GM12878 (cell line): ENCODE data around the gene STK10. TPM values are rescaled to one million over a fixed set of nuclear protein-coding genes. Genes with fewer than 3 reads are reported as not detected.
A peak's percentile ranks its signal among the peaks of the same experiment; 100 is the strongest.

Experiments used
- IKZF1 ChIP-seq: fragments of 450-650 bp; conservative IDR thresholded peaks from 2 replicates; pipeline ENCODE4 v1.6.1; 2017; ENCODE audit warnings: antibody characterized with exemption, mild to moderate bottlenecking
- MTA2 ChIP-seq: fragments of 450-650 bp; IDR thresholded peaks from 2 replicates; pipeline ENCODE4 v1.6.1; 2016; ENCODE audit warnings: low read depth, mild to moderate bottlenecking, moderate library complexity
- NFYA ChIP-seq: IDR thresholded peaks from 2 replicates; pipeline ENCODE4 v1.6.1; 2011; ENCODE audit warnings: low read depth, mild to moderate bottlenecking, low read length, improper control_type of control experiment, borderline replicate concordance
- NR2C1 ChIP-seq: fragments of 450-650 bp; IDR thresholded peaks from 2 replicates; pipeline ENCODE4 v1.6.1; 2017; ENCODE audit warnings: antibody characterized with exemption, mild to moderate bottlenecking, moderate library complexity
- RAD51 ChIP-seq: fragments of 450-650 bp; IDR thresholded peaks from 2 replicates; pipeline ENCODE4 v1.6.1; 2016; ENCODE audit warnings: moderate library complexity, mild to moderate bottlenecking, inconsistent platforms
- RUNX3 ChIP-seq: IDR thresholded peaks from 2 replicates; pipeline ENCODE4 v1.6.1; 2012; ENCODE audit warnings: low read length, inconsistent platforms
- SP1 ChIP-seq: IDR thresholded peaks from one replicate; pipeline ENCODE4 v1.6.1; 2011; ENCODE audit warnings: low read depth, low read length
- ZNF384 ChIP-seq: IDR thresholded peaks from 2 replicates; pipeline ENCODE4 v1.6.1; 2012; ENCODE audit warnings: low read depth, mild to moderate bottlenecking, low read length, improper control_type of control experiment, borderline replicate concordance
- polyA plus RNA-seq, 11 experiments: library from polyadenylated mRNA; depleted of rRNA in 4 of 11; unstranded in 6 of 11; stranded (reverse) in 5 of 11; fragments of >200 nt; fragmentation: Nextera tagmentation in 4 of 11; fragmentation: Illumina TruSeq in 1 of 11; extraction: Ambion mirVana in 4 of 11; extraction: Trizol in 1 of 11; gene quantifications; 1 replicate in 1 of 11; 2 replicates in 10 of 11; pipeline versions ENCODE4 v1.2.1 to v1.2.3, GENCODE V29; 2011 to 2016; ENCODE audit warnings: inconsistent platforms in 2 of 11, missing spikeins in 2 of 11, low read depth in 1 of 11
- total RNA-seq, 4 experiments: library from RNA; depleted of rRNA in 3 of 4; stranded (reverse); fragments of >200 nt in 3 of 4; fragmentation: Illumina TruSeq in 1 of 4; extraction: Trizol in 1 of 4; gene quantifications; 2 replicates each; pipeline versions ENCODE4 v1.2.1 to v1.2.3, GENCODE V29; 2013 to 2021
- TF ChIP-seq, protein P1 (sequence below): fragments of 450-650 bp; formaldehyde crosslinking; IDR thresholded peaks from 2 replicates; pipeline ENCODE4 v1.4.0; 2020; ENCODE audit warnings: mild to moderate bottlenecking, moderate library complexity
- TF ChIP-seq, protein P2 (sequence below): IDR thresholded peaks from 2 replicates; pipeline ENCODE4 v1.6.1; 2011; ENCODE audit warnings: low read depth, low read length, improper control_type of control experiment, borderline replicate concordance
- TF ChIP-seq, protein P3 (sequence below): IDR thresholded peaks from 2 replicates; pipeline ENCODE4 v1.6.1; 2012; ENCODE audit warnings: low read length, inconsistent platforms
- TF ChIP-seq, protein P4 (sequence below): fragments of 450-650 bp; IDR thresholded peaks from 2 replicates; pipeline ENCODE4 v1.6.1; 2016; ENCODE audit warnings: mild to moderate bottlenecking
- TF ChIP-seq, protein P5 (sequence below): fragments of 450-650 bp; IDR thresholded peaks from 2 replicates; pipeline ENCODE4 v1.6.1; 2017; ENCODE audit warnings: mild to moderate bottlenecking
- TF ChIP-seq, protein P6 (sequence below), 3 experiments: IDR thresholded peaks in 2 of 3; conservative IDR thresholded peaks in 1 of 3; 2 replicates each; pipeline ENCODE4 v1.5.1; 2011; ENCODE audit warnings: low read depth in 3 of 3, low read length in 3 of 3, mild to moderate bottlenecking in 3 of 3, control low read depth in 2 of 3, moderate library complexity in 2 of 3, inconsistent platforms in 1 of 3, mixed read lengths in 1 of 3; ENCODE audit not compliant: control insufficient read depth in 2 of 3, insufficient read depth in 1 of 3; ENCODE audit errors: extremely low read depth in 1 of 3
- TF ChIP-seq, protein P7 (sequence below): fragments of 450-650 bp; IDR thresholded peaks from 2 replicates; pipeline ENCODE4 v1.6.1; 2014; ENCODE audit warnings: mild to moderate bottlenecking

STK10 gene
- total and polyA plus RNA-seq, 10 of the 15 experiments (the other 5 are each of a cell fraction or from before 2014, with no cell fraction given), result 14.2 to 96.4 (median 50.6) TPM

DNA sequence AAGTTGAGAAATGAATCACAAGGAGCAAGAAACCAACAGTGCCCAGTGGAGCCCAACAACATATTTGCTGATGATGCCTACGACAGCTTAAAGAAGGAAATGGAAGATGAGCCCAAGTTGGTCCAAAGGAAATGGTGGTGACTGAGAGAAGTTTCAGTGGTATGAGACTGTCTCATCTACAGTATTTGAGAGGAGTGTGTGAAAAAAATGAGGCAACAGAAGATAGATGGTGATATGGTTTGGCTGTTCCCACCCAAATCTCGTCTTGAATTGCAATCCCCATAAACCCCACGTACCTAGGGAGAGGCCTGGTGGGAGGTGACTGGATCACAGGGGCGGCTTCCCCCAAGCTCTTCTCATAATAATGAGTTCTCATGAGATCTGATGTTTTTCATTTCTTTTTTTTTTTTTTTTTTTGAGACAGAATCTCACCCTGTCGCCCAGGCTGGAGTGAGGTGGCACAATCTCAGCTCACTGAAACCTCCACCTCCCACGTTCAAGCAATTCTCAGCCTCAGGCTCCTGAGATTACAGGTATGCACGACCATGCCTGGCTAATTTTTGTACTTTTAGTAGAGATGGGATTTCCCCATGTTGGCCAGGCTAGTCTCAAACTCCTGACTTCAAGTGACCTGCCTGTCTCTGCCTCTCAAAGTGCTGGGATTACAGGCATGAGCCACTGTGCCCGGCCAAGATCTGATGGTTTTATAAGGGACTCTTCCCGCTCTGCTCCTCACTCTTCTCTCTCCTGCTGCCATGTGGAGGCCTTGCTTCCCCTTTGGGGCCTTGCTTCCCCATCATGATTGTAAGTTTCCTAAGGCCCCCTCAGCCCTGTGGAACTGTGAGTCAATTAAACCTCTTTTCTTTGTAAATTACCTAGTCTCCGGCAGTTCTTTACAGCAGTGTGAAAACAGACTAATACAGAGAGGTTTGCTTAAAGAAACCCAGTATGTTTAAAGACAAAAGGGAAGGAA is 36.2 kb upstream of the STK10 start (continued):
- TF ChIP-seq, protein P1, sequence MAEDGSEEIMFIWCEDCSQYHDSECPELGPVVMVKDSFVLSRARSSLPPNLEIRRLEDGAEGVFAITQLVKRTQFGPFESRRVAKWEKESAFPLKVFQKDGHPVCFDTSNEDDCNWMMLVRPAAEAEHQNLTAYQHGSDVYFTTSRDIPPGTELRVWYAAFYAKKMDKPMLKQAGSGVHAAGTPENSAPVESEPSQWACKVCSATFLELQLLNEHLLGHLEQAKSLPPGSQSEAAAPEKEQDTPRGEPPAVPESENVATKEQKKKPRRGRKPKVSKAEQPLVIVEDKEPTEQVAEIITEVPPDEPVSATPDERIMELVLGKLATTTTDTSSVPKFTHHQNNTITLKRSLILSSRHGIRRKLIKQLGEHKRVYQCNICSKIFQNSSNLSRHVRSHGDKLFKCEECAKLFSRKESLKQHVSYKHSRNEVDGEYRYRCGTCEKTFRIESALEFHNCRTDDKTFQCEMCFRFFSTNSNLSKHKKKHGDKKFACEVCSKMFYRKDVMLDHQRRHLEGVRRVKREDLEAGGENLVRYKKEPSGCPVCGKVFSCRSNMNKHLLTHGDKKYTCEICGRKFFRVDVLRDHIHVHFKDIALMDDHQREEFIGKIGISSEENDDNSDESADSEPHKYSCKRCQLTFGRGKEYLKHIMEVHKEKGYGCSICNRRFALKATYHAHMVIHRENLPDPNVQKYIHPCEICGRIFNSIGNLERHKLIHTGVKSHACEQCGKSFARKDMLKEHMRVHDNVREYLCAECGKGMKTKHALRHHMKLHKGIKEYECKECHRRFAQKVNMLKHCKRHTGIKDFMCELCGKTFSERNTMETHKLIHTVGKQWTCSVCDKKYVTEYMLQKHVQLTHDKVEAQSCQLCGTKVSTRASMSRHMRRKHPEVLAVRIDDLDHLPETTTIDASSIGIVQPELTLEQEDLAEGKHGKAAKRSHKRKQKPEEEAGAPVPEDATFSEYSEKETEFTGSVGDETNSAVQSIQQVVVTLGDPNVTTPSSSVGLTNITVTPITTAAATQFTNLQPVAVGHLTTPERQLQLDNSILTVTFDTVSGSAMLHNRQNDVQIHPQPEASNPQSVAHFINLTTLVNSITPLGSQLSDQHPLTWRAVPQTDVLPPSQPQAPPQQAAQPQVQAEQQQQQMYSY (CRISPR knock-in tag), result no peak
- TF ChIP-seq SP1 (no peak), RAD51 (no peak), IKZF1 (peak; percentile 48; the same call in 1 of the 2 replicates), MTA2 (peak; percentile 28; the same call in 1 of the 2 replicates), ZNF384 (peak; percentile 62), RUNX3 (peak; percentile 85), NFYA (no peak), NR2C1 (no peak)
- TF ChIP-seq, protein P2, sequence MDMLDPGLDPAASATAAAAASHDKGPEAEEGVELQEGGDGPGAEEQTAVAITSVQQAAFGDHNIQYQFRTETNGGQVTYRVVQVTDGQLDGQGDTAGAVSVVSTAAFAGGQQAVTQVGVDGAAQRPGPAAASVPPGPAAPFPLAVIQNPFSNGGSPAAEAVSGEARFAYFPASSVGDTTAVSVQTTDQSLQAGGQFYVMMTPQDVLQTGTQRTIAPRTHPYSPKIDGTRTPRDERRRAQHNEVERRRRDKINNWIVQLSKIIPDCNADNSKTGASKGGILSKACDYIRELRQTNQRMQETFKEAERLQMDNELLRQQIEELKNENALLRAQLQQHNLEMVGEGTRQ, result no peak
- TF ChIP-seq, protein P3, sequence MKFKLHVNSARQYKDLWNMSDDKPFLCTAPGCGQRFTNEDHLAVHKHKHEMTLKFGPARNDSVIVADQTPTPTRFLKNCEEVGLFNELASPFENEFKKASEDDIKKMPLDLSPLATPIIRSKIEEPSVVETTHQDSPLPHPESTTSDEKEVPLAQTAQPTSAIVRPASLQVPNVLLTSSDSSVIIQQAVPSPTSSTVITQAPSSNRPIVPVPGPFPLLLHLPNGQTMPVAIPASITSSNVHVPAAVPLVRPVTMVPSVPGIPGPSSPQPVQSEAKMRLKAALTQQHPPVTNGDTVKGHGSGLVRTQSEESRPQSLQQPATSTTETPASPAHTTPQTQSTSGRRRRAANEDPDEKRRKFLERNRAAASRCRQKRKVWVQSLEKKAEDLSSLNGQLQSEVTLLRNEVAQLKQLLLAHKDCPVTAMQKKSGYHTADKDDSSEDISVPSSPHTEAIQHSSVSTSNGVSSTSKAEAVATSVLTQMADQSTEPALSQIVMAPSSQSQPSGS, result peak; percentile 76
- TF ChIP-seq, protein P4, sequence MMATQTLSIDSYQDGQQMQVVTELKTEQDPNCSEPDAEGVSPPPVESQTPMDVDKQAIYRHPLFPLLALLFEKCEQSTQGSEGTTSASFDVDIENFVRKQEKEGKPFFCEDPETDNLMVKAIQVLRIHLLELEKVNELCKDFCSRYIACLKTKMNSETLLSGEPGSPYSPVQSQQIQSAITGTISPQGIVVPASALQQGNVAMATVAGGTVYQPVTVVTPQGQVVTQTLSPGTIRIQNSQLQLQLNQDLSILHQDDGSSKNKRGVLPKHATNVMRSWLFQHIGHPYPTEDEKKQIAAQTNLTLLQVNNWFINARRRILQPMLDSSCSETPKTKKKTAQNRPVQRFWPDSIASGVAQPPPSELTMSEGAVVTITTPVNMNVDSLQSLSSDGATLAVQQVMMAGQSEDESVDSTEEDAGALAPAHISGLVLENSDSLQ, result peak; percentile 34; the same call in 1 of the 2 replicates
- TF ChIP-seq, protein P5, sequence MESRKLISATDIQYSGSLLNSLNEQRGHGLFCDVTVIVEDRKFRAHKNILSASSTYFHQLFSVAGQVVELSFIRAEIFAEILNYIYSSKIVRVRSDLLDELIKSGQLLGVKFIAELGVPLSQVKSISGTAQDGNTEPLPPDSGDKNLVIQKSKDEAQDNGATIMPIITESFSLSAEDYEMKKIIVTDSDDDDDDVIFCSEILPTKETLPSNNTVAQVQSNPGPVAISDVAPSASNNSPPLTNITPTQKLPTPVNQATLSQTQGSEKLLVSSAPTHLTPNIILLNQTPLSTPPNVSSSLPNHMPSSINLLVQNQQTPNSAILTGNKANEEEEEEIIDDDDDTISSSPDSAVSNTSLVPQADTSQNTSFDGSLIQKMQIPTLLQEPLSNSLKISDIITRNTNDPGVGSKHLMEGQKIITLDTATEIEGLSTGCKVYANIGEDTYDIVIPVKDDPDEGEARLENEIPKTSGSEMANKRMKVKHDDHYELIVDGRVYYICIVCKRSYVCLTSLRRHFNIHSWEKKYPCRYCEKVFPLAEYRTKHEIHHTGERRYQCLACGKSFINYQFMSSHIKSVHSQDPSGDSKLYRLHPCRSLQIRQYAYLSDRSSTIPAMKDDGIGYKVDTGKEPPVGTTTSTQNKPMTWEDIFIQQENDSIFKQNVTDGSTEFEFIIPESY, result no peak
- TF ChIP-seq, protein P6, sequence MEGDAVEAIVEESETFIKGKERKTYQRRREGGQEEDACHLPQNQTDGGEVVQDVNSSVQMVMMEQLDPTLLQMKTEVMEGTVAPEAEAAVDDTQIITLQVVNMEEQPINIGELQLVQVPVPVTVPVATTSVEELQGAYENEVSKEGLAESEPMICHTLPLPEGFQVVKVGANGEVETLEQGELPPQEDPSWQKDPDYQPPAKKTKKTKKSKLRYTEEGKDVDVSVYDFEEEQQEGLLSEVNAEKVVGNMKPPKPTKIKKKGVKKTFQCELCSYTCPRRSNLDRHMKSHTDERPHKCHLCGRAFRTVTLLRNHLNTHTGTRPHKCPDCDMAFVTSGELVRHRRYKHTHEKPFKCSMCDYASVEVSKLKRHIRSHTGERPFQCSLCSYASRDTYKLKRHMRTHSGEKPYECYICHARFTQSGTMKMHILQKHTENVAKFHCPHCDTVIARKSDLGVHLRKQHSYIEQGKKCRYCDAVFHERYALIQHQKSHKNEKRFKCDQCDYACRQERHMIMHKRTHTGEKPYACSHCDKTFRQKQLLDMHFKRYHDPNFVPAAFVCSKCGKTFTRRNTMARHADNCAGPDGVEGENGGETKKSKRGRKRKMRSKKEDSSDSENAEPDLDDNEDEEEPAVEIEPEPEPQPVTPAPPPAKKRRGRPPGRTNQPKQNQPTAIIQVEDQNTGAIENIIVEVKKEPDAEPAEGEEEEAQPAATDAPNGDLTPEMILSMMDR (IDR thresholded peaks at IDR 0.05 in 2 of 3, conservative IDR thresholded peaks at IDR 0.05 in 1 of 3; ENCODE audit: control insufficient read depth in 2 of 3, extremely low read depth in 1 of 3, insufficient read depth in 1 of 3, low read depth in 3 of 3, low read length in 3 of 3), result no peak
- TF ChIP-seq, protein P7, sequence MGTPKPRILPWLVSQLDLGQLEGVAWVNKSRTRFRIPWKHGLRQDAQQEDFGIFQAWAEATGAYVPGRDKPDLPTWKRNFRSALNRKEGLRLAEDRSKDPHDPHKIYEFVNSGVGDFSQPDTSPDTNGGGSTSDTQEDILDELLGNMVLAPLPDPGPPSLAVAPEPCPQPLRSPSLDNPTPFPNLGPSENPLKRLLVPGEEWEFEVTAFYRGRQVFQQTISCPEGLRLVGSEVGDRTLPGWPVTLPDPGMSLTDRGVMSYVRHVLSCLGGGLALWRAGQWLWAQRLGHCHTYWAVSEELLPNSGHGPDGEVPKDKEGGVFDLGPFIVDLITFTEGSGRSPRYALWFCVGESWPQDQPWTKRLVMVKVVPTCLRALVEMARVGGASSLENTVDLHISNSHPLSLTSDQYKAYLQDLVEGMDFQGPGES, result no peak
